Measurements from ENCODE around the gene ALOXE3. TPM values are rescaled to one million over a fixed set of nuclear protein-coding genes. Genes with fewer than 3 reads are reported as not detected.
"Not testable (repeated sequence)": the region's sequence is repeated elsewhere in the genome, so short reads cannot be mapped to it uniquely, and the experiment has no call there.

Gene ALOXE3
- polyA plus RNA-seq, 1 donor from 2014 or later = not detected

- Mint-ChIP-seq H3K4me3 (peak overlapping the region in 2 of 4 donors; percentile 66 to 74), H3K27ac (peak overlapping the region in 1 of 3 donors; percentile 28), H3K36me3 (peaks cover 2% of the 10 kb centered on the region), H3K9me3 (no peaks in the 10 kb centered on the region), H3K27me3 (peaks cover 30% of the 10 kb centered on the region), H3K4me1 (peaks cover 0 to 2% (median 2%) of the 10 kb centered on the region in 3 donors)
Observed at GRCh38 chr17:8110456-8110804, 7.9 kb downstream of the ALOXE3 start.

GRCh38 chr17:8109661-8110455, 8.5 kb downstream of the ALOXE3 start:
- Mint-ChIP-seq H3K27me3 (peaks cover 24% of the 10 kb centered on the region), H3K4me1 (peaks cover 0 to 2% (median 2%) of the 10 kb centered on the region in 3 donors), H3K36me3 (peaks cover 2% of the 10 kb centered on the region), H3K4me3 (peak overlapping the region in 3 of 4 donors; percentile 18 to 76 (median 67)), H3K9me3 (no peaks in the 10 kb centered on the region), H3K27ac (no peak overlapping the region)

GRCh38 chr17:8108972-8109660, 9.2 kb downstream of the ALOXE3 start:
- H3K4me1 Mint-ChIP-seq = peaks cover 0 to 2% (median 2%) of the 10 kb centered on the region in 3 donors
- peaks cover 19% of the 10 kb centered on the region for H3K27me3 Mint-ChIP-seq
- H3K36me3 Mint-ChIP-seq = peaks cover 2% of the 10 kb centered on the region
- no peaks in the 10 kb centered on the region for H3K9me3 Mint-ChIP-seq
- H3K4me3 Mint-ChIP-seq = peak overlapping the region in 3 of 4 donors; percentile 39 to 58 (median 43)
- H3K27ac Mint-ChIP-seq = peak overlapping the region in 1 of 3 donors; percentile 4

- H3K9me3 Mint-ChIP-seq, H3K4me1 Mint-ChIP-seq, H3K36me3 Mint-ChIP-seq, H3K27me3 Mint-ChIP-seq, H3K4me3 Mint-ChIP-seq: not testable (repeated sequence)
- peak overlapping the region in 1 of 3 donors; percentile 4 for H3K27ac Mint-ChIP-seq
Observed at GRCh38 chr17:8106980-8107379, 11.3 kb downstream of the ALOXE3 start.

- Mint-ChIP-seq H3K4me1 (peaks cover 0 to 2% (median 2%) of the 10 kb centered on the region in 3 donors), H3K4me3 (peak overlapping the region in 2 of 4 donors; percentile 15 to 79), H3K27ac (no peak overlapping the region), H3K27me3 (peaks cover 6% of the 10 kb centered on the region), H3K9me3 (no peaks in the 10 kb centered on the region), H3K36me3 (no peaks in the 10 kb centered on the region)
Observed at GRCh38 chr17:8105957-8106398, 12.3 kb downstream of the ALOXE3 start.

GRCh38 chr17:8104911-8105310, 13.4 kb downstream of the ALOXE3 start:
- H3K36me3 Mint-ChIP-seq = no peaks in the 10 kb centered on the region
- H3K27ac Mint-ChIP-seq = no peak overlapping the region
- no peak overlapping the region for H3K4me3 Mint-ChIP-seq

GRCh38 chr17:8103549-8103948, 14.8 kb downstream of the ALOXE3 start:
- Mint-ChIP-seq H3K4me1 (peaks cover 0 to 2% (median 0%) of the 10 kb centered on the region in 3 donors), H3K27me3 (no peaks in the 10 kb centered on the region), H3K4me3 (no peak overlapping the region), H3K9me3 (no peaks in the 10 kb centered on the region), H3K27ac (no peak overlapping the region), H3K36me3 (no peaks in the 10 kb centered on the region)

More at GRCh38 chr17:8104911-8105310, 13.4 kb downstream of the ALOXE3 start:
- no peaks in the 10 kb centered on the region for H3K27me3 Mint-ChIP-seq
- no peaks in the 10 kb centered on the region for H3K9me3 Mint-ChIP-seq
- H3K4me1 Mint-ChIP-seq = peaks cover 0 to 2% (median 2%) of the 10 kb centered on the region in 3 donors

GRCh38 chr17:8101721-8102120, 16.6 kb downstream of the ALOXE3 start:
- Mint-ChIP-seq H3K4me1 (no peaks in the 10 kb centered on the region), H3K27ac (peak overlapping the region in 1 of 3 donors; percentile 35), H3K4me3 (no peak overlapping the region)

GRCh38 chr17:8100763-8101162, 17.6 kb downstream of the ALOXE3 start:
- no peak overlapping the region for H3K4me3 Mint-ChIP-seq
- H3K27me3 Mint-ChIP-seq = peaks cover 6% of the 10 kb centered on the region
- H3K27ac Mint-ChIP-seq = no peak overlapping the region
- no peaks in the 10 kb centered on the region for H3K4me1 Mint-ChIP-seq
- H3K9me3 Mint-ChIP-seq = no peaks in the 10 kb centered on the region
- no peaks in the 10 kb centered on the region for H3K36me3 Mint-ChIP-seq

More at GRCh38 chr17:8101721-8102120, 16.6 kb downstream of the ALOXE3 start:
- Mint-ChIP-seq H3K9me3 (no peaks in the 10 kb centered on the region), H3K36me3 (no peaks in the 10 kb centered on the region), H3K27me3 (no peaks in the 10 kb centered on the region)

GRCh38 chr17:8100111-8100510, 18.2 kb downstream of the ALOXE3 start:
- Mint-ChIP-seq H3K9me3 (no peaks in the 10 kb centered on the region), H3K4me3 (no peak overlapping the region), H3K36me3 (no peaks in the 10 kb centered on the region), H3K4me1 (no peaks in the 10 kb centered on the region), H3K27me3 (peaks cover 6% of the 10 kb centered on the region), H3K27ac (no peak overlapping the region)

- no peak overlapping the region for H3K4me3 Mint-ChIP-seq
- peaks cover 6% of the 10 kb centered on the region for H3K27me3 Mint-ChIP-seq
- peaks cover 9 to 11% (median 10%) of the 10 kb centered on the region in 3 donors for H3K4me1 Mint-ChIP-seq
- H3K36me3 Mint-ChIP-seq = no peaks in the 10 kb centered on the region
- no peaks in the 10 kb centered on the region for H3K9me3 Mint-ChIP-seq
- H3K27ac Mint-ChIP-seq = no peak overlapping the region
Observed at GRCh38 chr17:8096541-8096940, 21.8 kb downstream of the ALOXE3 start.

- Mint-ChIP-seq H3K27me3 (peaks cover 10% of the 10 kb centered on the region), H3K36me3 (no peaks in the 10 kb centered on the region), H3K4me1 (peaks cover 17 to 21% (median 19%) of the 10 kb centered on the region in 3 donors), H3K9me3 (no peaks in the 10 kb centered on the region), H3K27ac (peak overlapping the region in 1 of 3 donors; percentile 31), H3K4me3 (no peak overlapping the region)
Observed at GRCh38 chr17:8095361-8095760, 23.0 kb downstream of the ALOXE3 start.

GRCh38 chr17:8091033-8091687, 27.2 kb downstream of the ALOXE3 start:
- peaks cover 10% of the 10 kb centered on the region for H3K27me3 Mint-ChIP-seq
- peaks cover 23 to 32% (median 31%) of the 10 kb centered on the region in 3 donors for H3K4me1 Mint-ChIP-seq
- peak overlapping the region; percentile 6 to 92 (median 71) for H3K27ac Mint-ChIP-seq
- H3K9me3 Mint-ChIP-seq = no peaks in the 10 kb centered on the region
- no peaks in the 10 kb centered on the region for H3K36me3 Mint-ChIP-seq
- peak overlapping the region; percentile 29 to 91 (median 74) for H3K4me3 Mint-ChIP-seq

GRCh38 chr17:8089728-8090127, 28.6 kb downstream of the ALOXE3 start:
- no peaks in the 10 kb centered on the region for H3K36me3 Mint-ChIP-seq
- no peaks in the 10 kb centered on the region for H3K9me3 Mint-ChIP-seq
- peaks cover 23 to 32% (median 31%) of the 10 kb centered on the region in 3 donors for H3K4me1 Mint-ChIP-seq
- peak overlapping the region in 1 of 3 donors; percentile 88 for H3K27ac Mint-ChIP-seq
- H3K27me3 Mint-ChIP-seq = peaks cover 6% of the 10 kb centered on the region
- peak overlapping the region in 1 of 4 donors; percentile 5 for H3K4me3 Mint-ChIP-seq

- H3K27ac Mint-ChIP-seq = no peak overlapping the region
- H3K9me3 Mint-ChIP-seq = no peaks in the 10 kb centered on the region
- peaks cover 6% of the 10 kb centered on the region for H3K27me3 Mint-ChIP-seq
- H3K4me1 Mint-ChIP-seq = peaks cover 19 to 27% (median 27%) of the 10 kb centered on the region in 3 donors
- no peaks in the 10 kb centered on the region for H3K36me3 Mint-ChIP-seq
- H3K4me3 Mint-ChIP-seq = peak overlapping the region in 1 of 4 donors; percentile 28
Observed at GRCh38 chr17:8087952-8088230, 30.4 kb downstream of the ALOXE3 start.
